PC-3 (cell line): ENCODE results near the gene MXI1.

Experiments used
- EZH2 ChIP-seq: fragments of 300-600 bp; sonication (generic); IDR thresholded peaks from one replicate; pipeline ENCODE4 v1.6.1; 2017; ENCODE audit warnings: antibody characterized with exemption, mild to moderate bottlenecking, low read length; ENCODE audit not compliant: unreplicated experiment
- EZH2phosphoT487 ChIP-seq: fragments of 300-600 bp; sonication (generic); IDR thresholded peaks from 2 replicates; pipeline ENCODE4 v1.6.1; 2018; ENCODE audit warnings: mild to moderate bottlenecking, antibody characterized with exemption, low read length, borderline replicate concordance
- TF ChIP-seq, protein P1 (sequence below): fragments of 300-600 bp; sonication (generic); conservative IDR thresholded peaks from 2 replicates; pipeline ENCODE4 v1.5.1; 2017; ENCODE audit warnings: antibody characterized with exemption, low read depth, mild to moderate bottlenecking, low read length

DNA sequence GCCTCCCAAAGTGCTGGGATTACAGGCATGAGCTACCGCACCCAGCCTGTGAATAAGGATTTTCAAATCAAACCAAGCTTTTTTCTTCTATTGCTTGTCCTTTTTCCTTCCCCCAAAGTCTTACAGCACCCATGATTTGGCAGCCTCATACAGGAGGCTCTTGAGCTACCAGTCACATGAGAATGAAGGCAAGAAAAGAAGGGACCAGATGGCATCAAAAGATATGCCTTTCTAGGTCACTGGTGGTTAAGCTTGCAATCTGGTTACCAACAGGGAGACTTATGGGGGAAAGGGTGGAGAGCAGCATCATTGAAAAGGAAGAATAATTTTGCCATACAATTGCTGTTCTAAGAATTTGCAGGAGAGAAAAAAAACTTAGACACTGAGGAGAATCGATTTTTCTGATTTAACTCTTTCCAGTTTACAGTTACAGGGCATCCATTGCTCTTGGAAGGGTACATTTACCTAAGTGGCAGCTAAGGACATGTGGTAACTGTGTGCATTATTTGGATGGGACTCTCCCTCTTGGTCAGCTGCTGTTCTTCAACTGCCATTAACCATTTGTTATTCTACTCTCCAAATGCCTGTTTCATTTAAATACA lies 67.8 kb downstream of the MXI1 start:
- TF ChIP-seq, protein P1, sequence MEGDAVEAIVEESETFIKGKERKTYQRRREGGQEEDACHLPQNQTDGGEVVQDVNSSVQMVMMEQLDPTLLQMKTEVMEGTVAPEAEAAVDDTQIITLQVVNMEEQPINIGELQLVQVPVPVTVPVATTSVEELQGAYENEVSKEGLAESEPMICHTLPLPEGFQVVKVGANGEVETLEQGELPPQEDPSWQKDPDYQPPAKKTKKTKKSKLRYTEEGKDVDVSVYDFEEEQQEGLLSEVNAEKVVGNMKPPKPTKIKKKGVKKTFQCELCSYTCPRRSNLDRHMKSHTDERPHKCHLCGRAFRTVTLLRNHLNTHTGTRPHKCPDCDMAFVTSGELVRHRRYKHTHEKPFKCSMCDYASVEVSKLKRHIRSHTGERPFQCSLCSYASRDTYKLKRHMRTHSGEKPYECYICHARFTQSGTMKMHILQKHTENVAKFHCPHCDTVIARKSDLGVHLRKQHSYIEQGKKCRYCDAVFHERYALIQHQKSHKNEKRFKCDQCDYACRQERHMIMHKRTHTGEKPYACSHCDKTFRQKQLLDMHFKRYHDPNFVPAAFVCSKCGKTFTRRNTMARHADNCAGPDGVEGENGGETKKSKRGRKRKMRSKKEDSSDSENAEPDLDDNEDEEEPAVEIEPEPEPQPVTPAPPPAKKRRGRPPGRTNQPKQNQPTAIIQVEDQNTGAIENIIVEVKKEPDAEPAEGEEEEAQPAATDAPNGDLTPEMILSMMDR: no peak
- TF ChIP-seq EZH2phosphoT487 (no peak), EZH2 (no peak)
